ENCODE data around the gene ALDH5A1.

The ALDH5A1 gene

DNA sequence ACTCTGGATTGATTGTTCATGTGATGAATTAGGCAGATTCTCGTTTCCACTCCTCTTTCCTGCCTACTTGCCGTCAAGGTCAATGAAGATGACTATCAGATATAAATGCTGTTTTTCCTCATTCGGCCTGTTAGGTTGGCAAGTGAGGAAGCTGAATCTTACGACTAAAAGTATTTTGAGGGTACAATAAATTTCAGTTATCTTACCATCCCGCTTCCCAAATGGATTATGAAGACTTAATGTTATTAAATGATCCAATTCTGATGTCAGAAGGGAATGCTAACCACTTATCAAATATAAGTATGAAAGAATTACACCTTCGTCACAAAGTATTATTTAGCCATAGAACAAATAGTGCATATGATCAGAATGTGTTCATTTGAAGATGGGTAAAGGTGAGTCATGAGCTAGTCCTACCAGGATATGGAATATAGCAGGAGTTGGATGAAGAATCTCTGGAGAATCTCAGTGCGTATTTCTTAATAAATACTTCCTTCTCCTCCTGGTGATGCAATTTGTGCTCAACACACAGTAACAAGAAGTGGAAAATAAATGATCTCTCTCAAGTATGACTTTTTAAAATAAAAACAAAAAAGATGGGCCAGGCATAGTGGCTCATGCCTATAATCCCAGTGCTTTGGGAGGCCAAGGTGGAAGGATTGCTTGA, 10.0 kb upstream of the ALDH5A1 start:
- DNase-seq (ENCODE audit: low spot score): no peak

DNA sequence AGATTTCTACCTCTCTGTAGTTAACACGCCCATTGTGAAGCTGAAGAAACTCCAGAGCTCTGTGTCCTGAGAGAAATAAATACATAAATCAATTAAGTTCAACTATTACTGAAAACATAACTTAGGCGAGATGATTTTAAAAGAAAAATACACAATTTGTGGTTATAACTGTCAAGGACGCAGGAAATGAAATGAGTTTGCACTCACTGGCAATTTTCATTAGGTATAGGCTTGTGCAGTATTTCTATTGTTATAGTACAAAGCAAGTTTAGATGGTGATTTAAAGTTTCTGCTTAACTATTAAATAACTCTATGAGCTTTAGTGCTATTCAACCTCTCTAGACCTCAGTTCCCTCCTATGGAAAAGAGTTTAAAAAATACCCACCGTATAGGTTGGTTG, 8.7 kb upstream of the ALDH5A1 start:
- no peak for DNase-seq (ENCODE audit: low spot score)

DNA sequence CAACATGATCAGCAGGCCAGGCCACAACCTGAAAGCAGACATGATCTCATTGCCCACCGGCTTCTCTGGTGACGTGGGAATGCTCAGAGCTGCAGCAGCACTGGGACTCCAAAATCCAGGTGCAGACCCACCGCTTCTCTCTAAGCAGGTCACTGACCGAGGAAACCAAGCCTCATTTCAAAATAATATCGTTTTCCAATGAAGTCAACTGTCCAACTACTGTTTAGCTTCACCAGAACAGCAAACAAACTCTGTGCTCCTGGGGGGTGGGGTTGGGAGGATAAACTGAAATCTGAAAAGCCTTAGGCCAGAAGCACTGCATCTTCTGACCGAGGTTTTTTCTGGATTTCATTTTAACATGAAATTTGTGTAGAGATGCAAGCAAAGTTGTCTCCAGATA, 5.3 kb upstream of the ALDH5A1 start, which contains the start of gene GPLD1:
Gene GPLD1, minus strand, starts transcription at position 109 of the 400 bp plus-strand sequence. Its CDS starts 67 bp downstream, at position 42.
- DNase-seq (ENCODE audit: low spot score): no peak

GRCh38 chr6:24489881-24490280, 4.9 kb upstream of the ALDH5A1 start:
- no peak for DNase-seq (ENCODE audit: low spot score)

- DNase-seq (ENCODE audit: low spot score): no peak
These were observed 3.8 kb upstream of the ALDH5A1 start for GRCh38 chr6:24490948-24491347.

- peak; percentile 30 for DNase-seq (ENCODE audit: low spot score)
These were observed 2.3 kb upstream of the ALDH5A1 start for GRCh38 chr6:24492475-24492874.

DNA sequence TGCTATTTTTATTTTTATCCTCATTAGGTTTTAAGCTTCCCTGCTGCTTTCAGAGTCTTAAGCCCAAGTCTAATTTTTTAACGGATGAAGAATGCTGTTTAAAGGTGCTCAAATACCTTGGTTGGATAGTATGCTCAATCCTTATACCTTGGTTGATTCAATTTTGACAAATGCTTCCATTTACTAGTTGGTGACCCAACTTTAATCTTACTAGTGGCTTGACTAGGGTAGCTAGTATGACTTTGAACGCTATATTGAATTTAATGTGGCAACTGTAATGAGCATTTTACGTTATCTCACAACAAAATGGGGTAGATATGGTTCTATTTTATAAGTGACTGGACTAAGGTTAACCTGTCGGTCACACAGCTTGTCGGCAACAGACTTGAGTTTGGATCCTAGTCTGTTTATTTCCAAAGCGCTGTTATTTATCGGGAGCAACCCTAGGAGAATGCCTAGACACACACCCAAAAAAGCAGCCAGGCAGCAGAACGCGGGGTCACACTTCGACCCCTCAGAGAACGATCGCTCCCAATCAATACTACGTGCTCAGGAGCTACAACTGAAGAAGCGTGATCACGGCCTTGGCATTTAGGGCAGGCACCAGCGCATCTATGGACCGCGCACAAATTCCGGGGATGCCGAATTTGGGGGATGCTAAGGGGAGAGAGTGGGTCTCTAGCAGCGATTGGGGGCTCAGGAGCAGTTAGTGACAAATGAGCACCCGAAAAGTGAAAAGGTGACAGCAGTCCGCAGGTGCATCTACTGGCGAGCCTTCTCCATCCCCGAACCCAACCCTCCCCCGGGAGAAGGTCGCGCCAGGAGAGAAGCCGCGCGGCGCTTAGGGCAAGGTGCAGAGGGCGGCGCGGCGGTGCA, 586 bp upstream of the ALDH5A1 start:
- DNase-seq (ENCODE audit: low spot score): no peak

DNA sequence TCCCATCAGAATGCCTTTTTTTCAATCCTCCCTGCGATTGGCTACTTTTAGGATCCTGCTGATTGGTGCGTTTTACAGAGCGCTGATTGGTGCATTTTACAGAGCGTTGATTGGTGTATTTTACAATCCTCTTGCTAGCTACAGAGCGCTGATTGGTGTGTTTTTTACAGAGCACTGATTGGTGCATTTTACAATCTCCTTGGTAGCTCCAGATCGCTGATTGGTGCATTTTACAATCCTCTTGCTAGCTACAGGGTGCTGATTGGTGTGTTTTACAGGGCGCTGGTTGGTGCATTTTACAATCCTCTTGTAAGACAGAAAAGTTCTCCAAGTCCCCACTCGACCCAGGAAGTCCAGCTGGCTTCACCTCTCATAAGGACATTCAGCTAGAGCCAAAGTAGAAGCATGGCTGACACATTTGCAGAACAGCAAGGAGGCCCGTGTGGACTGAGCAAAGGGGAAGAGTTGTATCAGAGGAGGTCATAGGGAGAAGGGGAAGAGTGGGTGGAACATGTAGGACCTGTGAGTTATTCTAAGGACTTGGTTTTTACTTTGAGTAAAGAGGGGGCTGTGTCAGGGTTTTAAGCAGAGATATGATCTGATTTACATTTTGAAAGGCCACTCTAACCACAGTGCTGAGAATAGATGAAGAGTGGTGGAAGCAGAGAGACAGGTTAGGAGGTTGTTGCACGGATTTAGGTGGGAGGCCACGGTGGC, 2.6 kb downstream of the ALDH5A1 start:
- DNase-seq (ENCODE audit: low spot score): no peak

- DNase-seq (ENCODE audit: low spot score): no peak
These were observed 5.9 kb downstream of the ALDH5A1 start for GRCh38 chr6:24500683-24501082.

- no peak for DNase-seq (ENCODE audit: low spot score)
These were observed 6.6 kb downstream of the ALDH5A1 start for GRCh38 chr6:24501374-24501773.

DNA sequence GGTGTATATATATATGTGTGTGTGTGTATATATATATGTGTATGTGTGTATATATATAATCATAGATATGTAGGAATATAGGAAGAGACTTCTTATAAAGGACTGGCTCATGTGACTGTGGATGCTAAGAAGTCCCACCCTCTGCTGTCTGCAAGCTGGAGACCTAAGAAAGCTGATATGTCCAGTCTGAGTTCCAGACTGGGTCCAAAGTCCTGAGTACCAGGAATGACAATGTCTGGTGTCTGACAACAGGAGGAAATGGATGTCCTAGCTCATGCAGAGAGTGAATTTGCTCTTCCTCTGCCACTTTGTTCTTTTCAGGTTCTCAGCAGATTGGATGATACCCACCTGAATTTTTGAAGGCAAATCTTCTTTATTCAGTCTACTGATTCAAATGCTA, 7.1 kb downstream of the ALDH5A1 start:
- no peak for DNase-seq (ENCODE audit: low spot score)

- DNase-seq (ENCODE audit: low spot score): no peak
These were observed 9.5 kb downstream of the ALDH5A1 start for GRCh38 chr6:24504287-24504648.

DNA sequence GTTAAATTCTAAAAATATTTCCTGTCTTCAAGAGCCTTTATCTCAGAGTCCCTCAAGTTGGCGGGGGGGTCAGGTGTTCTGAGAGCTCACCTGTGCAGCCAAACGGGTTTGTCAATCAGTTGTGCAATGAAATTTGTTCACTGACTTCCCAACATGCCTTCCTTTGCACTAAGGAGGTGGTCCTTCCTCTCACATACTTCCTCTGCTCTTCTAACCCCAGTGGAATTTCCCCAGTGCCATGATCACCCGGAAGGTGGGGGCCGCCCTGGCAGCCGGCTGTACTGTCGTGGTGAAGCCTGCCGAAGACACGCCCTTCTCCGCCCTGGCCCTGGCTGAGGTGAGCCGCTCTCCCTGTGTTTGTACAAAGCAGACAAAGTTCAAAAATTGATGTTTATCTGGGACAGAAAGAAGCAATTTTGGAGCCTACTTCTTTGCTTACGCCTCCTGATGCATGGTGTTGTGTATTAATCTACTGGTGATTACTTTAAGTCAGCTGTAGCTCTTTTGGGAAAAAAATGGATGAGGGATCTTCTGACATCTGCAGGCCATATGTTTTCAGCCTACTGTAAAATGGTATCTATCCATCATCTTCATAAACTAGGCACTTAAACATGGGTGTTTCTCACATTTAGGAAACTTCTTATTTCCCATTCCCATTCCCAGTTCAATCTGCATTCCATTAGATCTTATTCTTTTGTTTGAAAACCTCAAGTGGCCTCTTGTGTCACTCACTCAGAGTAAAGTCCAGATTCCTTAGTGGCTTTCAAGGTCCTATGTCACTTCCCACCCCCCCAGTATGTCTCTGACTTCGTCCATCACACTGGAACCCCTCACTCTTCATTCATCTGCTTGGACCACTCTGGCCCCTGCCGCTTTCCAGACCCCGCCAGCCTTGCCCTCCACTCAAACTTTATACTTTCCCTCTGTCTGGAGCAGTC, 10.1 kb downstream of the ALDH5A1 start:
- DNase-seq (ENCODE audit: low spot score): no peak

DNA sequence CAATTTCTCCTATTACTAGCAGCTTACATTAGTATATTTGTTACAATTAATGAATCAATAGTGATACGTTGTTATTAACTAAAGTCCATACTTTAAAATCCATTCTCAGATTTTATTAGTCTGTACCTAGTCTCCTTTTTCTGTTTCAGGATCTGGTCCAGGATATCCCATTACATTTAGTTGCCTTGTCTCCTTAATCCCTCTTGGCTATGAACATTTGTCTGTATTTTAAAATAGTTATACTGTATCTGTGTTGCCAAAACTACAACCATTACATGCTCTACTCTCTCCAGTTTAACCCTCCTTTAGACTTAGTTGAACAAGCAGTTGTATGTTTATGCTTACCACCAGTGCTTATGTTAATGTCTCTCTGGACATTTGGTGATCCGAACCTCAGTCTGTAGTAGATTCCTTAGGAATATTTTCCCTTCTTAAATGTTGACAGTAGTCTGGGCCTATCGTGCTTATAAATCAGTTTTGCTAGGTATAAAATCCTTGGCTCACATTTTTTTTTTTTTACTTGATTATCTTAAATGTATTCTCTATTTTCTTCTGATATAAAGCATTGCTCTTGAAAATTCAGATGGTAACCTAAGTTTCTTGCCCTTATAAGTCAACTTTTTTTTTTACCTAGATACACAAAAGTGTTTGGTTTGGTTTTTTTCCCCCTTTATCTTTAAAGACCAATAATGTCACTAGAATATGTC, 12.2 kb downstream of the ALDH5A1 start:
- DNase-seq (ENCODE audit: low spot score): no peak

- peak; percentile 16 for DNase-seq (ENCODE audit: low spot score)
These were observed 17.2 kb downstream of the ALDH5A1 start for GRCh38 chr6:24511976-24512375.

GRCh38 chr6:24513602-24514001, 18.8 kb downstream of the ALDH5A1 start:
- no peak for DNase-seq (ENCODE audit: low spot score)

GRCh38 chr6:24517659-24518543, 23.1 kb downstream of the ALDH5A1 start:
- no peak for DNase-seq (ENCODE audit: low spot score)

- DNase-seq (ENCODE audit: low spot score): peak; percentile 46
These were observed 26.3 kb downstream of the ALDH5A1 start for GRCh38 chr6:24520929-24521546.

Data from SK-N-DZ (cell line).